ENCODE data around the gene ROBO2.

ROBO2 gene

DNA sequence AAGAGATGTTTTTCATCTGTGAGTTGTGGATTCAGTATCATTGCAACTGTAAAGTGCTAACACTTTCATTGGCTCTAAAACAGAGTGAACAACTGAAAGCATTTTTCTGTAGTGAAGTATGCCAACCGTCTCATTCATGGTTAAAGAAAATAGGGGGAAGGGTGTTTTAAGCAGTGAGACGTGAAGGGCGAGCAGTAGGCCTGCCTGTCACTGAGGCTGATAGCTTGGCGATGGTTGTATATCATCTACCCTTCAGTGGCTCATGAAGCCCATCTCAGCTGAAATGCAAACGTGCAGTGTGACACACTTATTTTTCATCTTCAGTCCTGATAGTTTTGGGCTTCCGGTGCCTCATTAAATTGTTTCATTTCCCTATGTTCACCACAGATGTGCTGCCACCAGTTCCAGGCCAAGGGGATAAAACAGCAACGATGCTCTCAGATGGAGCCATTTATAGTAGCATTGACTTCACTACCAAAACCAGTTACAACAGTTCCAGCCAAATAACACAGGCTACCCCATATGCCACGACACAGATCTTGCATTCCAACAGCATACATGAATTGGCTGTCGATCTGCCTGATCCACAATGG, 562.0 kb downstream of the ROBO2 start:
- DNase-seq = no peak

DNA sequence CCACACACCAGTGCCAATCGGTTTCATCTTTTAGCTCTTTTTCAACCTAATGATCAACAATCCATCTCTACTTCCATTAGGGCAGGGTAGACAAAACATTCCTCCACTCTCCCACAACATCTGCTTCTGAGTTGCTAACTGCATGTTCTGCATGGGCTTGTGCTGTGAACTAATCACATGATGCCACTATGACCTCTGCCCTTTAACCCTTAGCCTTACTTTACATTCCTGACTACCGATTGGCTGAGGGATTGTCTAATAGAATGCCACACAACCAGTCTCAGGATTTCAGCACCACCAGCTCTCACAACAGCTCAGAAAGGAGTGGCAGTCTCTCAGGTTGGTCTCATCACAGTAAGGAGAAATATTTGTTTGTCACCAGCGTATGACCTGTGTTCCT, 562.8 kb downstream of the ROBO2 start:
- no peak for DNase-seq

DNA sequence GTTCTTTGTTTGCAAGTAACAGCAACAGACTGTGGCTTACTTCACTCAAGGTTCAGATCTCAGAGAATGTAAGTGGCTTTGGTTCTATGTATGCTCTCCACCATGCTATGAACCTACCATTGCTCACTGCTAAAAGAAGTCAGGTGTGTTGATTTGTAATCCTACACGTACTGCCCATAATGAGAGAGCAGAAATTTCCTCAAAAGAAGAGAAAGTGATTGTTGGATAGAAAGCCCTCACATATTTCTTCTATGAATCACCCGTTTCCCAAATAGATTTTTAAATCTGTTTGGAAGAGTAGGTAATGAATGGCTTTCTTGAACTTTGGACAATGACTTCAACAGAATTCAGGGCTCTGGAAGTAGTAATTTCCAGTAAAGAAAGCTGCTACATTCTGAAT, 565.4 kb downstream of the ROBO2 start:
- no peak for DNase-seq

DNA sequence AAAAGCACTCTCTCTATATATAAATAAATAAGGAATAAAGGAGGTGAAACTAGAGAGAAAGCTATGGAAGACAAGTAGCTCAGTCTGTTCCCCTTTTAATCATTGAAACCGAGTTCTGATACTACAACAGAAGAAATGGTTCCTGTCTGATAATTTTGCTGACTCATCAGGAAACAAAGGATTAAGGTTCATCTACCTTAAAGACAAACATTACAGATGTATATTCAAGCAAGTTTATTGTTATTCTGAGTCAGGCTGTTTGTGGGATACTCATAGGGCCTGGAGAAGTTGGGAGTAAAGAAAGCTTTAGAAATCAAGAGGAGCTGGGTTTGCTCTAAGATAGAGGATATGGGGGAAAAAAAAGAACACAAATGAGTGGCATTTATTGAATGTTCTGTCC, 566.0 kb downstream of the ROBO2 start:
- no peak for DNase-seq

DNA sequence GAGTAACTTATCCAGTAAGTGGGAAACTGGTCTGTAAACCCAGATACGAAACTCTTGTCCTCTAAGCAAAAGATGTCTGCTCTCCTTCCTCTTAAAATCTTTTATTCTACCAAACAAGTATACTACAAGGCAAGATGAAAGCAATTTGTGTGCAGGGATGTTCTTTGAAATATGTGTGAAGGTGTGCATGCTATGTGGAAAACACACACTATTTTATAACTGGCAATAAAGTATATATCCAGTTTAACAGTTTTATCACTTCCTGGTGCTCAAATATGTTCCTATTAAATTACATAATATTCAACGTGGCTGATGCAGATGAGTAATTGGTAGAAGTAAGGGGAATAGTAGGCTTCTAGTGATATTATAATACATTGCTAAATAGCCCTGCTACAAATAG, 566.5 kb downstream of the ROBO2 start:
- DNase-seq = no peak

DNA sequence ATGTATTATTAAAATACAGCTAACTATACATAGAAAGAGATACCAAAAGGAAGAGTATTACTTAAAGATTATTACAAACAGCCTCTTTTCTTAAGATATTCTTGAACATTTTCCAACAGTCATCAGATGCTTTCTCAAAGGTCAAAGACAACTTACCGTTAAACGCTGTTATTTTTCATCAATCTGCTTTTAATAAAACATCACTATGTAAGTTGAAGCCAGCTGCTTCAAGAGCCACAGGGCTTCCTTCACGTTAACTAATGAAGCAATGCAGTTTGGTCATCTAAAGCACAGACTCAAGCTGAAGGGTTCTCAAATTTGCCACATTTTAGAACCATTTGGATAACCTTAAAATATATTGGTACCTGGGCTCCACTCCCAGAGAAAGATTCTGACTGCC, 578.8 kb downstream of the ROBO2 start:
- DNase-seq = no peak

DNA sequence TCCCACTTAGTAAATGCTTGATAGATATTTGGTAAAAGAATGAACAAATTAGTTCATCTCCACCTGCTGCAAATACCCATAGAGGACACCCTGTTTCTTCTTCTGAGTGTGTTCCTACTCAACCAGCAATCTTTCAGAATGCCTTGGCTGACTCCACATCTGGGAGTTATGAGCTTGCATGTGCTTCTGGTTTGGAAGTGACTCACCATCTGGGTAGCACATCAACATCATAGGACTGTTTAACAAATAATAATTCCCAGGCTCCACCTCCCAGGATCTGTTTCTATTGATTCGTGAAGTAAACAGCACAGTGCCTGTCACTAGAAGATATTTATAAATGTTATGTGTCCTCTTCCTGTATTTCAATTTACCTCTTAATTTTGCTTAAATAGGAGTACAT, 580.1 kb downstream of the ROBO2 start:
- no peak for DNase-seq

DNA sequence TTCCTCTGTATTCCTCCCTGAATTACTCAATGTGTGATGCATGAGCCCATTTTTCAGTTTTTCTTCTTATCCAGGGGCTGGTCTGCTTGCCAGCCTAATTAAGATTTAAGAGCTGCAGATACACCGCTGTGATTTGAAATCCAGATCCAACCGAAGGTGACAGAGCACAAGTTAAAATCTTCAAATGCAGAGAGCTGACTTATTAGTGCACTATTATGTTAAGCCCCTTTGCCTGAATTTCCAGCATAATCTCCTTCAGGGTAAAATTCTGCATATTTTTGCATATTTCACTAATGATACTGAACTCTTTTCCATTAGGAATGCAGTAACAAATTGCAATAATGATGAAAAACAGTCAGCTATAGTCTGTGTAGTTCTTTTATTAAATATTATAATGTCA, 583.6 kb downstream of the ROBO2 start:
- no peak for DNase-seq

DNA sequence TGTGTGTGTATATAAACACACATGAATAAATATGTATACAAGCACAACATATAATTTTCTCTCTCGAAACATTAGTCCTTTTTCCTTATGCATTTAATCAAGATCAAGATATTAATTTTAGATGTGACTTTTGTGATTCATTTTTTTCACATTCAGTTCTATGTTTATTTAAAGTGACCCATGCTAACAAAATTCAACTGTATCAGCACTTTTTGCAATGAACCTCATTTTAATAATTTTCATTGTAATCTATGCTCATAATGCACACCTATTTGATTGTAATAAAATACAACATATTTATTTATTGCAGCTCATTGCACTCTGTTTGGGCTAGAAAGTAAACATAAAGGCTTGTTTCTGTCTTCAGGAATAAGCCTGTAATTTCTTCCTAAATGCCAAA, 586.3 kb downstream of the ROBO2 start:
- no peak for DNase-seq

DNA sequence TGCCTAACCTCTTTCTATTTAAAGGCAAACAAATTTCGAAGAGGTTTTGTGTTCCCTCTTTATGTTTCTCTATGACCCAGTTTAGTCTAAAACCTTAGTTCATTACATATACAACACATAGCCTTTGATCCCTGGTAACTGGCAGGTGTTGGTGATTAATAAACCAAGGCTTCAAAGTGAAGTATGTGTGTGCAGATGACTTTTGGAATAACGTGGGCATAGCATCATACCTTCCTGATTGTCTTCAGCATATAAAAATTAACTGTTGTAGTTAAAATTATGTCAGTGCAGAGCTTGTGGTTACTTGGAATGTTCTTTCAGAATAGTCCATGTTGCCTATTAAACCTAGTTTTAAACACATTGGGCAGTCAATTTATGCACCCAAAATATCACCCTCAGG, 608.3 kb downstream of the ROBO2 start:
- DNase-seq = no peak

DNA sequence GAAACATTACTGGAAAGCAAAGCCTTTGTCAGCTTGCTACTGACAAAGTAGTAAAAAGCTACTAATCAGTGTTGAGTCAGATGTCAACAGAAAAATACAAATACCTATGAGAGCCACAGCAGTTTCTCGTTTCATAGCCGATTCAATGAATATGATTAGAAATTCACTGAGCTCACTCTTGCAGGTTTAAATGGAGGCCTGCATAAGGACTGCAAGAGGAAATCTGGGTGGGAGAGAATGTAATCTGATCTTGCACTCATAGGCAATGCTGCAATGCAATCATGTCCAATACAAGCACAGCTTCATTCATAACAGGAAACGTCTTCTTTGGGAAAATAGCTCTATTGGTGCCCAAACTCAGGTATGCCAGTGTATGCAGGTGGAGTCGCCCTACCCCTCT, 608.8 kb downstream of the ROBO2 start:
- DNase-seq = no peak

DNA sequence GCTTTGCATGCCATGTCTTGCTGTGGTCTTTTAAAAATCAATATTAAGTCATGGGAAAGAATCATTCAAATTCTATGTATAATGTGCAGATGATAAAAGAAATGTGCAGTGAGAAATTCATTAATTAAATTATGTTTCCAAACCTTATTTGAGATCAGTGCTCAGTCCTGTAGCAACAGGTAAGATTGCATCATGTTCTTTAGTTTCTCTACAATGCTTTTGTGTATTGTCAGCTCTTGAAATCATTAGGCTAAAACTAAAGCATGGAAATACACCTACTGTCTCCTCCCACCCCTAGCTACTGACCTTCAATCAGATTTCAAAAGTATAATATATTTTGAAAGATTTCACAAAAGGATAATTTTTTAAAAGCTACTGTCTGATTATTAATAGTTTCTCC, 612.7 kb downstream of the ROBO2 start:
- no peak for DNase-seq

DNA sequence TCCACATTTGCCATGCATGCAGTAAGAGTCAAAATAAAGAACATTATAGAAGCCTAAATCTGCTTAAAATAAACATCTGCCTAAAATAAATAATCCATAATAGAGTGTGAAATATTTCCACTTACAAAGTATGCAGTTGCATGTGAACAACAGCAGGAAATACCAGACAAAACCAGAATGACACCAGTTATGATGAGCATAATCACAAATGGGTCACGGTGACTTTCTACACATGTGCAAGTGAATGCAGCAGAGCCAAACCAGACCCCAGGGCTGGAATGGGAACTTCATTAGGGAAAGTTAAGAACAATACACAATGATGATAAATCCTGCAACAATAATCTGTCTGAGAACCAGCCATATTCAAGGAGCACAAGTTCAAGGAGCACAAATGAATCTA, 615.5 kb downstream of the ROBO2 start:
- DNase-seq = no peak

DNA sequence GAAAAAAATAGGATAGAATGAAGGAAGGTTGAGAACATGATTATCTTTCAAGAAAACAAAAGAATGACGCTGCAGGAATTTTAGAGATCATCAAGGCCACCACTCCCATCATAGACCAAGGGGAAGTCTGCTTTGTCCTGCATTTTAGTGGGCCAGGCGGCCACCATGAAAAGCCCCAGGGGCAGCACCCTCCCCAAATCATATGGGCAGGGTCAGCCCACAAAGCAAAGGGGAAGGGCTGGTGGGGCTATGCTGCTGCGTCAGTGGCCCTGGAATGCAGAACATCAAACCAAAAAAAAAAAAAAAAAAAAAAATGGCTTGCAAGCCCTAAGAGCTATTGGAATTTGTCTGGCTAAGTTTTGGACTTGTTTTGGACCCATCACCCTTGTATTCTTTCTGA, 620.8 kb downstream of the ROBO2 start:
- DNase-seq = no peak

DNA sequence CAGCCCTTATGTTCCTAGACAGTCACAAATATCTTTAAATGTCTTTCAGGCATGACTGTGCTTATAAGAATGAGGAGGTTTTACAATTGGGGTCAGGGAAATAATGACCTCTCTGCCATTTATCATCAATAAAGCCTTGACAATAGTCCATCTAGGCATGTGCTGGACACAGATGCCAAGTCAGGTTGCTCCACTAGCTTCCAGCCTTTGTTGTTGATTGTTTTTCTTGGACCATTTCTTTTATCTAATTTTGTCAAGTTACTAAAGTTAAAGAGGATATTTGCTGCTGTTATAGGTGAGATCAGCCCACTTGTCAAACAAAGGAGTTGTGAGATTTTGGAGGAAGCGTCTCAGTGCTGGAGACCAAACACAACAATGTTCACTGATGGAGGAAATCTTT, 628.0 kb downstream of the ROBO2 start:
- no peak for DNase-seq

DNA sequence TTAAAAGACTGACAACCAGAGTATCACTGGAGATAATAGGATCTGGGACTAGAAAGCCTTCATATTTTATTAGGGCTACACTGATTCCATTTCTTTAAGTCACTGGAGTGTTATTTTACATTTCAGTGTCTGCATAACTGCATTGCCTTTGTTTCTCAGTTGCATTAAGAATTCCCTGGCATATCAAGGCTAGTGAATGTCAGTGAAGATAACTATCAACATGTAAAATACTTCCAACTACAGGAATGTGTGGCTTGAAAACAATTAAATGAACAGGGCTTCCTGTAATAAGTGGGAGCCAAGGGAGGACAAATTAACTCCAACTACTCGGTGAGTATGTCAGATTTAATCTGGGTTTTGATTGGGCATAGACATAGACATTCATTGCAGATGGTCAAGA, 628.5 kb downstream of the ROBO2 start:
- no peak for DNase-seq

DNA sequence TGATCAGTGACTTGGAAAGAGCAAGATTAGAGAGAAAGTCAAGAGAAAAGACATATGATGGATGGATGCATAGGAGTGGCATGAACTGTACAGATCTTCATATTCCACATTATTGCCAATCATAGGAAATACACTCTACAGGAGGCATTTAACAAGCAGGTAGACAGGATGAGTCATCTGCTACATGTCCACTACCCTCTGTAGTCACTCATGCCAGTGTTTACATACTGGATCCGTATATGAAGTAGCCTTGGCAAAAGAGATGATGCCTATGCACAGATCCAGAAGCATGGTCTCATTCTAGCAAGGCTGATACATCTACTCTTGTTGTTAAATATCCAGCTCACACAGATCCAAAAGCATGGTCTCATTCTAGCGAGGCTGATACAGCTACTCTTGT, 632.1 kb downstream of the ROBO2 start:
- DNase-seq = no peak

DNA sequence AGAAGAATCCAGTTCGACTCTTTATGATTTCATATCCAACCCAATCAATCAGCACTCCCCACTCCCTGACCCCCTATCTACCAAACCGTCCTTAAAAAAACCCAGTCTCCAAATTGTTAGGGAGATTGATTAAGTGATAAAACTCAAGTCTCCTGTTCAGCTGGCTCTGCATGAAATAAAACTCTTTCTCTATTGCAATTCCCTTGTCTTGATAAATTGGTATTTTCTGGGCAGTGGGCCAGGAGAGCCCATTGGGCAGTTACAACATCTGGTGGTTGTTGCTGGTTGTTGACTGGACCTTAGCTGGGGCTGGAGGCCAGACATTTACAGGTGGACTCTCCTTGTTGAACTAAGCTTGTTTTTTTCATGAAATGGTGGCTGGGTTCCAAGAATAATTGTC, 642.3 kb downstream of the ROBO2 start:
- no peak for DNase-seq

DNA sequence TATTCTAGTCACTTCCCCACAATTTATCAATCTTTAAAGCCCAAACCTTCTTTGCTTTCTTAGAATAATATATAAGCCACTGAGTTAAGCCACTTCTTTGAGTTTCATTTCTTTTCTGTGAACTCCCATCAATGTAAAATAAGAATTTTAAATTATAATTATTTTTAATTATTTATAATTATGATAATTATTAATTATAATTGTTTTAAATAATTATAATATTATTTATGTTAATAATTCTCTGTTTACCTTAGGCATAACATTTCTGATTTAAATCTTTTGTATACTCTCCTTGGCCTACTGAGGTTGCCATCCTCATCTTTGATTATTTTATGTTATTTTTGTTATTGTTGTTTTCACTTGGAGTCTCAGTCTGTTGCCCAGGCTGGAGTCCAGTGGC, 644.2 kb downstream of the ROBO2 start:
- DNase-seq = no peak

DNA sequence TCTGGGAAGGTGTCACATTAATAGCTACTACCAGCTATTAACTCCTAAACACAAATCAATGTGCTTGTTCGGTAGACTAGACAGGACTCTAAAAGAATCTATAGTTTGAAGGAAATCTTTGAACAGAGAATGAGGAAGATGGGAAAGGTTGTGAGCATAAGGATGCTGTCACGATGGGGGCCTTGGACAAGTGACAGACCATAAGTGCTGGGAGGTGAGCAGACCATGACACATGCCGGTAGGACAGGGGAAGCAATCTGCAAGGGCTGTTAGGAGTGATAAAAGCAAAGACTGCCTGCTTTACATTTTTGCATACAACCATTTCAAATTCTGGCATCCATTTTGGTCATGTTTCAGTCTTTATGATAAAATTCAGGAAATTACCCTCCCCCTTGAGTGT, 645.8 kb downstream of the ROBO2 start:
- no peak for DNase-seq

DNA sequence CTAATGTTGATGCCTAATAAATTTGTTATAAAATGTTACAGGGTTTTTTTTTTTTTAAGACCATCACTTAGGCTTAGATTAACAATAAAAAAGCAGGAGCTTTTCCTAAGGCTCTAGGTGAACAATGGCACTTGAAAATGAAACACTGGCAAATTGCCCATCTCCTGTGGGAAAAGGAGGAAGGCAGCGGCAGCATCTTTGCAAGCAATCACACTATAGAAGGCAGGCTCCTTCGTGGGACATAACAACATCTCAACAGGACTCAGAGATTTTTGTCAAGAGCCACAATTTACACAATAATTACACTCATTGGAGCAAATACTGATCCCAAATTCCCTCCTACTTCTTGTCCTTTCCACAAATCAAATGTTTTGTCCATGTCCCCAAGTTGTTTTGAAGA, 646.7 kb downstream of the ROBO2 start:
- no peak for DNase-seq

DNA sequence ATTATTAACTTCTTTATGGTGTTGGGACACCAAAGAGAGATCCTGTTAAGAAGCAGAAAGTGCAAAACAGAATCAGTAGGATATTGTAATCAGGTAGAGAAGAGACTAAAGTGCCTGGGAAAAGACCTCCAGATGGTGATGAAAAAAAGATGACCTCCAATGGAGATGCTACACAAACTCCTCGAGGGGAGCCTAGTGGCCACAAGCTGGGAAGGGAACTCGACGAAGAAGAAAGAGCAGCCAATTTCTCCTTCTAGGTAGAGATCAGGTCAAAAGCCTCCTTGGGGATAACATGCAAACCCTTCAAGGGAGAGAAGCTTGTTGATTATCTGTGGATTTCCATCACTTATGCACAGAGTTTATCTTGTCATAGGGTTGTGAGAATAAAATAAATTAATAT, 647.6 kb downstream of the ROBO2 start:
- no peak for DNase-seq

DNA sequence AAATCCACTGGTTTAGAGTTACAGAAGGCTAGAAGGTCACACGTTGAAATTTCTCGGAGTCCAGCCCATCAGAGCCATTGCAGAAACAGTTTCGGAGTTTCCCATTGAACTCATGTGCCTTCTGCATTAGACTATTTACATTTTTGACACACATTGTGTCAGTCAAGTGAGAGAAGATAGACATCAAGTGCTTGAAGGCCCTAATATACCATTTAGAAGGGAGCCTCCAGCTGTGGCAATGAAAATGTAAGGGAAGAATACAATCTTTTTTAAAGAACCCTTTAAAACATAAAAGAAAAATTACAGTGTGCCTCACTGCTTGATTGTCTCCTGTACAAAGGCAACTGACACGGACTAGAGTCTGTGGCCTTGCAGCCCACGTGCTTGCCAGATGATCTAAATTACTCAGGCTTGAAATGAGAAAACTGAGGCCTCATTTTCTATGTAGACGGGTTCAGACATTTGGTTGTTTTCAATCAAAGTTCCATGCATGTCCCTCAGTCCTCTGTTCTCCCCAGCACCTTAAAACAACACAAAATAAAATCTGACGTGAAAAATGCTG, 650.5 kb downstream of the ROBO2 start:
- DNase-seq = no peak

DNA sequence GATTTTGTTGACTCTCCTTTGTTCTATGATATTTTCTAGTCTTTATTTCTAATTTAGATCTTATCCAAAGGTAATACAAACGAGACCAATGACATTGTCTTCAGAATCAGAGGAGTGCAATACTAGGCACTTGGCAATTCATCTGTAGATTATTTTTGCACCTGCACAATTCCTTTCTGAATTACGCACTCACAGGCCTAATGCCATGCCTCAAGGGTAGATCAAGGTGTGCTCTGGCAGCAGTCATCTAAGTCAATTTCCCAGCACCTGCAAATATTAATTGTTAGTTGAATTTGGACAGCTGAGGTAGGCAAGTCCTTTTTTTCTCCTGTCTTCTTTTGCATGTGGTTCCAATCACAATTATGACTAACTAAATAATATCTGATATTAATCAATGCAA, 653.2 kb downstream of the ROBO2 start:
- no peak for DNase-seq

DNA sequence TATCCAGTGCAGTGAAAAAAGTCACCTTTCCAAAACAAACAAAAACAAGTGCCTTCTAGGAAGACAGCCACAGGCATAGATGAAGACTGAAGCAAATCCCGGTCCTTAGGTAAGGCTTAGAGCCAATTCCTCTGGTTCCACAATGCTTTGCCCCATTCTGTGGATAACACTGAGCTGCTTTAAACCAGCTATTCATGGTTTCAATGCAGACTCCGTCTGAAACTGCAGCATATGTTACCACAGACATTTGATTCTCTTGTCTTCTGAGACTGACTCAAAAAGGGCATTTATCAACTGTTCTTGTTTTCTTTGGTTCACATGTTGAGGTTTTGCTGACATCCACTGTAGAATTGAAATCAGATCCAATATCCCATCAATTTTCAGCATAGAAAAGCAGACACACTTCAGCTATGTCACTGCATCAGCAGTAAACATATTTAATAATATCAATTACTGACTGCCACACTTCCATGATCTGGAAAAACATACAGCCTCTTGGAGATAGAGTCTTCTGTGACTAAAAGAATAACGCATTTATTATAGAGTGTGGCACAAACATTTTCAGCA, 659.3 kb downstream of the ROBO2 start:
- no peak for DNase-seq

All from suppressor macrophage treated with lipopolysaccharide for 4 hours (primary cell).